Stimulated activated CD4-positive, alpha-beta T cell treated with anti-CD3 and anti-CD28 coated beads, TNF-alpha, amount 100 ng/mL, for 24 hours (primary cell): Measurements from ENCODE around the gene PRTG.
A peak's percentile ranks its signal among the peaks of the same experiment; 100 is the strongest.
"Not testable (repeated sequence)": the region's sequence is repeated elsewhere in the genome, so short reads cannot be mapped to it uniquely, and the experiment has no call there.

Experiments
- DNase-seq, 3 experiments: peaks; one replicate each; pipeline ENCODE4 v3.0.0-alpha.2; 2020; ENCODE audit warnings: low read depth in 3 of 3

The PRTG gene

GRCh38 chr15:55742927-55743728 lies at the start of gene PRTG:
Gene PRTG, minus strand, starts transcription at chr15:55743152. Its CDS starts 221 bp downstream, at chr15:55742931.
- no peak for DNase-seq

DNA sequence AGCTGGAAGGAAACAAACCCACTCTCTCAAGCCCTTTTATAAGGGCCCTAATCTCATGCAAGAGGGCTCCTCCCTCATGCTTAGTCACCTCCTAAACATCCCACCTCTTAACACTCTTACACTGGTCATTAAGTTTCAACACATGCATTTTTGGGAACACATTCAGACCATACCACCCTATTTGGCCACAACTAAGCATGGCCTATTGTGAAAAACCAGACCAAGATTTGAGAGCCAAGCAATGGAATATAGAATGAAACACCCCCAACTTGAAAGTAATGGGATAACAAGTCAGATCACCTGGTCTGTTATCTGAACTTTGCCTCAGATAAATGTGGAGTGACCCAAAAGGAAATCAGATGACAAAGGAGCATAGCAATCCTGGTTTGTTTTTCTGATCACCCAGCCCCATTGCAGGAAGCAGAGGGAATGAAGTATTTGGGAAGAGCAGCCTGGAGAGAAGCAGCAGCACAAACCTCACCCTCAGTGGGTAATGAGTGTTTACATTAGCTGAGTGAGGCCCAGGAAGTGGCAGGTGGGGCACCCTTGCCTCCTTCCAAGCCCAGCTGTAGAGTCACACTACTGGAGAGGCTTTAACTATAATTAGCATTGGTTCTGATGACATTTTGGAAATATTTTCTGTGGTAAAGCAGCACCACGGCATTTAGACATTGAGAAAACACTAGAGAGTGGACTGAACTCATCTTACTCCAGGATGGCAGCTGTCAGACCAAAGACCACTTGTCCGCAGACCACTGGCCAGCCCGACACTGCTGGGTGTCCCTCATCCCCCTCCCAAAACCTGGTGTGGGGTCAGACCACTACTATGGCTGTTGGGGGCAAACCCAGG lies 48.8 kb upstream of the PRTG start:
- DNase-seq = no peak

DNA sequence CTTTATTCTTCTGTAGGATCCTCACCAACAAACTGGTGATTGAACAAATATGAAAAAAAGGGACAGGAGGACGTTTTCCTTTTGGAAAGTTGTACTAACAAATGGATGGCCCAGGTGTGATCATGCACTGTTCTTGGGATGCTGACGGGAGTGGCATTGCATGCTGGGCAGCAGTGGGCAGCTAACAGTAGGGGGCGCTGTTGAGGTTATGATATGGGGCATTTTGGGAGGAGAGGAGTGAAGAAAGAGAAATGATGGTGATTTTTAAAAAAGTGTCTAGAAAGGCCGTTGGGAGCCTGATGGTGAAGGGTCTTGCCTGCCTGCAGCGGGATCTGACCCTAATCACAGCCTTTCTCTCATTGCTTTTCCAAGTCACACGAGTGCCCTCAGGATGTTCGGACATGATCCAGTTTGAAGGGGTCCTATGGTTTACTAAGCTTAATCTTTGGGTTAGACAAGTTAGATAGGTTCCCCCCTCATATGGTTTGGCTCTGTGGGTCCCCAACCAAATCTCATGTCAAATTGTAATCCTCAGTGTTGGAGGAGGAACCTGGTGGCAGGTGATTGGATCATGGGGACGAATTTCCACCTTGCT lies 46.2 kb upstream of the PRTG start:
- peak; percentile 28 to 52 (median 29) for DNase-seq

GRCh38 chr15:55786341-55786740 lies 43.4 kb upstream of the PRTG start:
- no peak for DNase-seq

DNA sequence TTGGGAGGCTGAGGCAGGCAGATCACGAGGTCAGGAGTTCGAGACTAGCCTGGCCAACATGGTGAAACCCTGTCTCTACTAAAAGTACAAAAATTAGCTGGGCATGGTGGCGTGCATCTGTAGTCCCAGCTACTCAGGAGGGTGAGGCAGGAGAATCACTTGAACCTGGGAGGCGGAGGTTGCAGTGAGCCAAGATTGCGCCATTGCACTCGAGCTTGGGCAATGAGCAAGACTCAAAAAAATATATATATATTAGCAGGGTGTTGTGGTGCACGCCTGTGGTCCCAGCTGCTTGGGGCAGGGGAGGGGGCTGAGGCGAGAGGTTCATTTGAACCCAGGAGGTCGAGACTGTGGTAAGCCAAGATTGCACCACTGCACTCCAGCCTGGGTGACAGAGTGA lies 42.6 kb upstream of the PRTG start:
- not testable (repeated sequence) for DNase-seq

DNA sequence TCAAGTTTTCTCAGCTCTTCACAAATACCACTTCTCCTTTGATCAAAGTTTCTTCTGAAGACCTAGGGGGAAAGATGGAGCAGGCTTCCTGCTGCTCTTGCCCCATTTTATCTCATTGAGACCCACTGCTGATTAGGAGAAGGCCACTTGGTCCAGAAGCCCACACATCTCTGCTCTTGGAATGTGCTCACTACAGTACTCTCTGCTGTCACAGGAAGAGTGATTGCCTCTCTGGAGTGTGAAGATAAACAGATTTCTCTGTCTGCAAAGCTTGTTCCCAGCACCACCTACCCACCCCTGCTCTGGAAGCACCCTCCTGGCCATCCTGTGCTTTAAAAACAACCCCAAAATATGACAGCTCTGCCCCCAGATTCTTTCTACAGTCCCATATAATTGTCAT lies 41.3 kb upstream of the PRTG start:
- DNase-seq = no peak

DNA sequence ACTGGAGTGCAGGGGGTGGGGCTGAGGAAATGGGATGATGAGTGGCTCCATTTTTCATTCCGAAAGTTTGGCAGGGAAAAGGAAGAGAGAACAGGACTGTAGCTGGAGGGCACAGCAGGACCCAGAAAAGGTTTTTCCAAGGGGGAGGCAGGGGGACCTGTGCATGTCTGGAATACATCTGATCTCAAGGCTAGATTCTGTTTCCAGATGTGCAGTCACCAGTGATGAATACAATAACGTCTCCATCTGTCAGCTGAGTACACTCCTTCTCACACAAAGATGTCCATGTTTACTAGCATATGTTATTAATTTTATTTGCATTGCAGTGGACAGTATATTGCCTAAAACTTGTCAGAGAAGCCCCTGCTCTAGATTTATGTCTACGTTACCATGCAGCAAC lies 39.9 kb upstream of the PRTG start:
- DNase-seq = no peak

DNA sequence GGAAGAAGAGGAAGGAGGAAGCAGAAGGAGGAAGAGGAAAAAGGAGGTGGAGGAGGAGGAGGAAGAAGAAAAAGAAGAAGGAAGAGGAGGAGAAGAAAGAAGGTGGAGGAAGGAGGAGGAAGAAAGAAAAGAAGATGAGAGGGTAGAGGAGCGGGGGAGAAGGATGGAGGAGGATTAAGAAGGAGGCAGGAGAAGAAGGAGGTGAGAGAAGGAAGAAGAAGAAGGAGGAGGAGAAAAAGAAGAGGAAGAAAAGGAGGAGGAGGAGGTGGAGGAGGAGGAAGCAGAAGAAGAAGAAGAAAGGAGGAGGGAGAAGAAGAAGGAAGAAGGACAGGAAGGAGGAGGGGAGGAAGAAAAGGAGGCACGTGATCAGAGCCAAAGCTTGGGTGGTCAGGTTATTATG lies 37.3 kb upstream of the PRTG start:
- DNase-seq = no peak

GRCh38 chr15:55778932-55779331 lies 36.0 kb upstream of the PRTG start:
- DNase-seq = no peak

- no peak for DNase-seq
These were observed 32.4 kb upstream of the PRTG start for GRCh38 chr15:55775316-55775715.

GRCh38 chr15:55774113-55774970 lies 31.4 kb upstream of the PRTG start:
- DNase-seq = peak in 1 of 3 experiments; percentile 43

- DNase-seq = no peak
These were observed 27.9 kb upstream of the PRTG start for GRCh38 chr15:55770806-55771205.

DNA sequence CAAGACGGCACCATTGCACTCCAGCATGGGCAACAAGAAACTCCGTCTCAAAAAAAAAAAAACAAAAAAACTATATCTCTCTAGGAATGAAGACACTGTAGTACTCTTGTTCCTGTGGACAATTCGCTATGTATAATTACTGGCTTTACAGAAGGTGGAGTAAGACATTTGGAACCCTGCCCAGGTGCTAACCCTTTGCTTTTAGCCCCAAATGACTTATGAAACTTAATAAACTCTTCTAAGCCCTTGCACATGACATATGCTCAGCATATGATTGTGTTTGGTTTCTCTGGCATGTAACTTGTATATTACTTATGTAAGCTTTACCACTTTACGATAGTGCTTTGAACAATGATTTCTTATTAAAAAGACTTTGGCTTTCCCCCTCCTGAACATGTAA lies 27.3 kb upstream of the PRTG start:
- DNase-seq = no peak

DNA sequence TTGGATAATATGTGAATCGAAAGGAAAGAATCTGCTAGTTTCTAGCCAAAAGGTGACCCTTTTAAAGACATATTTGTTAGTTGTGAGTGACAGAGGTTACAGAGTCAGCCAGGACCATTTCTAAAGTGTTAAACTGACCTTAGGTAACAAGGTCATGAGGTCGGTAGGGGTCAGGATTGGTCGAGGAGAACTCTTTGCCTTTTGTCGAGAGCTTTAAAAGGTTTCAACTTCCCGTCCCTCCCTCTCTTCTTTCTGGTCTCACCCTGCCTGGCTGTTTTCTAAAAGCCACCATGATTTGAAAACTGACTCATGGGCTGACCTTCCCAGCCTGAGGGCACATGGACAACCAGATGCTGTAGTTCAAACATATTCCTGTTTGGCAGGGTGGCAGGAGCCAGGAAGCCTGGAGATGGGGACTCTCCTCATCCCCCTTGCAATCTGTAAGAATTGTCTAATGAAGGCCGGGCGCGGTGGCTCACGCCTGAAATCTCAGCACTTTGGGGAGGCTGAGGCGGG lies 25.8 kb upstream of the PRTG start:
- no peak for DNase-seq

DNA sequence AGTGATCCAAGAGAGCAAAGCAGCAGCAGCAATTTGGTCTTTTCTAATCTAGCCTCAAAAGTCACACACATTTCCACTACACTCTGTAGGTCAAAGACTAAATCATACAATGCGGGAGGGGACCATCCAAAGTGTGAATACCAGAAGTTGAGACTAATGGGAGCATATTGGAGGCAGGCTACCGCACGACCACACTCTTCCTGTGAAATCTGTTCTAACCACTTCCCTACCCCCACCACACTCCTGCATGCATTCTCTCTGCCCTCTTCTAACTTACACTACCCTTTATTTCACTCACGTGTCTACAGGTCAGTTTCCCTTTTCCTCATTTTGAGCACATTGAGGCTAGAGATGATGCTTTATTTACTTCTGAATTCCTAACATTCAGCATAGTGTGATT lies 23.7 kb upstream of the PRTG start:
- DNase-seq = no peak

- no peak for DNase-seq
These were observed 21.4 kb upstream of the PRTG start for GRCh38 chr15:55764398-55764797.

DNA sequence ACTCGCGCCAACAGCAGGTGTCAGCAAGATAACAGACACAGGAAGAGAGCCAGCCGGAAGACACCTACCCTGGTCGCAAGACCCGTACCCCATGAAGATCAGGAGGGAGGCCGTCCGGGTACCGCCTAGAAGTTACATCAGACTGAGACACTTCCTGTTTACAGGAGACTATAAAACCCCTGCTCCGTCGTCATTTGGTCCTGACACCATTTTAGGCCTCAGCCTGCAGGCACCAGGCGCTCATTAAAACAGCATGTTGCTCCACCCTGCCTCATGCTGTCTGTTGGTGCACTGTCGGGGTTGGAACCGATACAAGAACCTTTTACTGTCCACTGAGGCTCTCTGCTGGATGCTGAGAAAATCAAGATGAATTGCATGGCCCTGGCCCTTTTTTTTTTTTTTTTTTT lies 15.6 kb upstream of the PRTG start:
- no peak for DNase-seq

DNA sequence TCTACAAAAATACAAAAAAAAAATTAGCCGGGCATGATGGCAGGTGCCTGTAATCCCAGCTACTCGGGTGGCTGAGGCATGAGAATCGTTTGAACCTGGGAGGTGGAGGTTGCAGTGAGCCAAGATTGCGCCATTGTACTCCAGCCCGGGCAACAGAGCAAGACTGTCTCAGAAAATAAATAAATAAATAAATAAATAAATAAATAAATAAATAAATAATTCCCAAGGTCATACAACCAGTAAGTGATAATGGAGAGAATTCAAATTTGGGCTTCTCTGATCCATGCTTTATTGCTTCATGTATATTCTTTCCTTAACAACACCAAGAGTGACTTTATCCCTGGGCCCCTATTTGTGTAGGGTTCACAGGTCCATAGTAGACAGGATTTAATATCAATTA lies 10.5 kb upstream of the PRTG start:
- DNase-seq = not testable (repeated sequence)

- DNase-seq = no peak
These were observed 7.8 kb upstream of the PRTG start for GRCh38 chr15:55750706-55751105.

- no peak for DNase-seq
These were observed 1.0 kb upstream of the PRTG start for GRCh38 chr15:55743729-55744655.
